HG02884 (cell line): ENCODE data around the gene TNFAIP3.

Source experiments
- ATAC-seq: cut with Tn5 transposase; IDR thresholded peaks from one replicate; pipeline ENCODE4 v1.9.1; 2021; ENCODE audit warnings: mild to moderate bottlenecking, moderate library complexity; ENCODE audit not compliant: unreplicated experiment

TNFAIP3 gene

DNA sequence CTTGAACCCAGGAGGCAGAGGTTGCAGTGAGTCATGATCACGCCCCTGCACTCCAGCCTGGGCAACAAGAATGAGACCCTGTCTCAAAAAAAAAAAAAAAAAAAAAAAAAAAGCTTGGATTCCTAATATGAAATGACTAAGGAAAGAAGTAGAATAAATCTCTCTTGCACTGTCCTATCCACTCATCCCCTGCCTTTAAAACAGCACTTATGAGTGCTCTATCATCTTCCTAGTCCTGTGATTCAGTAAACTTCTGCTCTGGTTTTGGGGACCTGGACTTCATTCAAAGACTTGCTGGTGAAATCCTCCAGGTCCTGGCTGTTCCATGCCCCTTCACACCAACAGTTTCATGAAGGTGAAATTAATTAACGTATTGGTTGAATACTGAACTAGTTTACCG is 29.6 kb downstream of the TNFAIP3 start:
- ATAC-seq, result no peak

DNA sequence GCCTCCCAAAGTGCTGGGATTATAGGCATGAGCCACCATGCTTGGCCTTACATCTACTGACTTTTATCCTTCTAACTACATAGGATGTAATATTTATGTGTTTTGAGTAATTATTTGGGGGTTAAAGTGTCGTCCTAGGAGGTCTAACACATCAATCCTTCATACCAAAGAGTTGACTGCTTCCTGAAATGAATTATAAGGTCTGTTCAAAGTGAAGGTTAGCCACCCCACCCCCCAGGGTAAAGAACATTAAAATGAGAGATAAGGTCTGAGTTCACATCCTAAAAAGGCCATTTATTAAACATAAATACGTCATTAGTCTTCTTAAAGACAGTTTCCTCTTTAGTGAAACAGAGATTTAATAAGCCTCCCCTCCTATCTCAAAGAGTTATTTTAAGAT is 33.8 kb downstream of the TNFAIP3 start:
- ATAC-seq, result no peak

DNA sequence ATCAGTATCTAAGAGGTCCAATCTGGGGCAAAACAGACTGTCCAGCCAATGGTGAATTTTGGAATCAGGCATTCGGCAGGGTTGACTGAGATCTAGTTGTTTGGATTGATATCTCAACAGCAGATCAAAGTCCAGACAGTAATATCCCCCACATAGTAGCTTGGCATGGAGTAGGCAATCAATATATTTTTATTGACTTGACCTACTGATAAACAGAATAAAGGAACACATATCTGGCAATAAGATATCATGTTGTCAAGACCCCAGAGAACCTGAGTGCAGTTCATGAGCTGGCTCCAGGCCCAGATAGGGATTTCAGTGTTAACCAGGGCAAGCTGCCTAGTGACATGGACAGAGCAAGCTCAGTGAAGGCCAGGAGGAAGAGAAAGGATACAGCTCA is 34.4 kb downstream of the TNFAIP3 start:
- no peak for ATAC-seq

DNA sequence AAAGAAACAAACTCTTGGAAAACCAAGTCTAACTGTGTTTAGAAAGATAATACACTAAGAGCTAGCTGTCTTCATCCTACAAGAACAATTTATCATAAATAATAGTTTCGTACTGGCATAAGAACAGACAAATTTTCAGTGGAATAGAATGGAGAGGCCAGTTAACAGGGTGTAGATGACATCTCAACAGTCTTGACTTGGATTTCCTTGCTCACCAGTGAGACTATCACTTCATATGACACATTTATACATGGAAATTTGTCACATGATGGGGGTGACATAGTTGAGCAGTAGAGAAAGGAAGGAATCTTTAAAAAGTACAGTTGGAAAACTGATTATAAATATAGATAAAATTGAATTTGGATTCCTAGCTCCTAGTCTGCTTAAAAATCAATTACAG is 35.6 kb downstream of the TNFAIP3 start:
- no peak for ATAC-seq

DNA sequence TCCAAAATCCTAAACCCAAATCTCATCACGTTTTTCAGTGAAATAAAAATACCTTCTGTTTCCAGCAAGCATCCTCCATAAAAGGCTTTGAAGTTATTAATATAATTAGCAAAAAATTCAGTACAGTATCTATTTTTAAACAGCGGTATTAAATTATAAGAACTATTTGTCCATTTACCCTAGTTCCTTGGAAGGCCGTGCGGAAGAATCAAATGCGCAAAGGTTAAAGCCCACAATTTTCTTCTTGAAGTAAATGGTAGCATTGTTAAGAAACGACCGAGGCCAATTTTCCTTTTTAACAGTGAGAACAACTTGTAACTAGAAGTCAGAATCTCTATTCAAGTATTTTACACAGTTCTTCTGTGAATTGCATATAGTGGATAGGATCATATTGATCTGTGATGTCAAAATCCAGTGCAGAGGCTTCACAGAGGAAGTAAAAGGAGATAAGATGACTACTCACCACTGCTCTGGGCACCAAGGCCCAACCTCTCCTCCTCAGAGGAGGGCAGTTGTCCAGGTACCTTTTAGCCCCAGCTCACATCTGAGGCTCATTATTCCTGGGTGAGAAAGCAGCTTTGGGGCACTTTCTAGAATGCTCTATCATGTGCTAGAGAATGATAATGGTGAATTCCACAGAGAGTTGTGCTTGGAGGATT is 36.3 kb downstream of the TNFAIP3 start:
- no peak for ATAC-seq

DNA sequence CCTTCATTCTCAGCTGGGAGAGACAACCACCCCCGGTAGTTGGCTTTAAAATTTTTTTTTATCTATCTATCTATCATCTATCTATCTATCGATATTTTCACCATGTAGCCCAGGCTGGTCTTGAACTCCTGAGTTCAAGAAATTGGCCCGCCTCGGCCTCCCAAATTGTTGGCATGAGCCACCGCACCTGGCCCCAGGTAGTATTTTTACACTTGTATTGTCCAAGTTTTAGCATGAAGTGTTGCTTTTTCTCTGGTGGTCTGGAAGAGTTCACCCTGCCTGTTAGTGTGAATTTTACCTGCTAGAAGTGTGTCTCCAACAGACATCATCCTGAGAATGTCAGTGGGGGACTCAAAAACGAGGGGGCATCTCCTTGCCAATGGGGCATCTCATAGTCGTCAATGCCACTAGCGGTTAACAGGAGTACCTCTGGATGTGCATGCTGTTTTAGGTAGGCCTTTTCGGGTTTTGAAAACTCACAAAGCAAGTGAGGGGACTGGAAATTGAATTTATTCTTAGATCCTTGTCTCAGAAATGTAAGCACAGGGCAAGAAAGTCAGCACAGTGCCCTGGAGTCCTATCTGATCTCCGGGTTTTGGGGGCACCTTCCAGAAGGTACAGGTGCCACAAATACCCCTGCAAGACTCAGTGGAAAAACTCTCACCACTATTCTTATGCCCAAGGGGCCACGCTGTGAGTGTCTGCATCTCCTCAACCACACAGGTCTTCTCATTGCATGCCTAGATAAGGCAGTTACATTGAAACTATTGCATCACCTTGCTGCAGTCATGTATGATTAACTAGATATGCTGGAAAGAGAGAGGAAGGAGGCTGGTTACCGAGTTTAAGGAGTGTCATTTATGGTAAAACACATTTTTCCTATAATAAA is 37.1 kb downstream of the TNFAIP3 start:
- peak; percentile 73 for ATAC-seq

DNA sequence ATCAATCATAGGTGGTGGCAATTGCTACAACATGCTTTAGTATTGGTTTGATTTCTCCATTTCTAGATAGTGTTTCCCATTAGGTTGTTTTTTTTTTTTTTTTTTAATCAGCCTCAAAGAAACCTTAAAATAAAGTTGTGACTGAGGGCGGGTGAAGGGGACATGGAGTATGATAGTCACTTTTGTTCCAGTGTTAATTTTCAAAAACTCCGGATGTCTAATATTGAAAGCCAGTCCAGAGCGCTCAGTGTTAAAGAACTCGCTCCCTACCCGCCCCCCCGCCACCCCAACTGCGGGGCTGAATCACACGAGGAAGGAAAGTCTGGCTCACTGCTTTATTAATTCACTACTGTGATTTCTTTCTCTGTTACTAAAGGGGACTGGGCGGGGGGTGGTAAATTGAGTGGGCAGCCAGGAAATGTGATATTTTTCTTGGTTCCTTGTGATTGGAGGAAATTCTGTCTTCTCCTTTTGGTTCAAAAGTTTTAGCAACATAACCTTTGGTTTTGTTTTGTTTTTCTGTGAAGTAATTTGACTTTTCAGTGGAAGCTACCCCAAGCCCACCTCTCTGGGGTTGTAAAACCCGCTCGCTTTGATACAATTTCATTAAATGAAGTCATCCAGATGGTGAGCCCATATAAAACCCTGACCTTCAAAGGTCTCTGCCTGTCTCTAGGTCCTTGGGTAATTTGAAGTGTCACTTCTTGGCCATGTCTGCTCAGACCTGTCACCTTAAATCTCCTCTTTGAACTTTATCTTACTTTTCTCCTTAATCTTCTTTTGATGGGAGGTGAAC is 38.0 kb downstream of the TNFAIP3 start:
- peak; percentile 54 for ATAC-seq

DNA sequence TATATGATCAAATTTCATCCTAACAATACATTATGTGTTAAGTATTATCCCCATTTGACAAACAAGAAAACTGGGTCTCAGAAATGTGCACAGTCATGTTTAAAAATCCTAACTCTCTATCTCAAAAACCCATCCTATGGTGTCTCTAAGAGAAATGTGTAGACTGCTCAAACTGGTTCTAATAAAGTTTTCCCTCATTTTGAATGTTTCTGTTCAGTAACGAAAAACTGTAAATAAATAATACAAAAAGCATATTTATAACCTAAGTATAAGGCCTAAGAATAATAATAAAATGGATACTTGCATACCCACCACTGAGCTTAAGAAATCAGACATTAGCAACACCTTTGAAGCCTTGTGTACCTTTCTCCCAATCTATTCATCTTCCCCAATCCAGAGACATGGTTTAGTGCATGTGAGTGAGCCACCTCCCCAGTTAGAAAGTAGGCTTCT is 39.0 kb downstream of the TNFAIP3 start:
- ATAC-seq, result no peak

DNA sequence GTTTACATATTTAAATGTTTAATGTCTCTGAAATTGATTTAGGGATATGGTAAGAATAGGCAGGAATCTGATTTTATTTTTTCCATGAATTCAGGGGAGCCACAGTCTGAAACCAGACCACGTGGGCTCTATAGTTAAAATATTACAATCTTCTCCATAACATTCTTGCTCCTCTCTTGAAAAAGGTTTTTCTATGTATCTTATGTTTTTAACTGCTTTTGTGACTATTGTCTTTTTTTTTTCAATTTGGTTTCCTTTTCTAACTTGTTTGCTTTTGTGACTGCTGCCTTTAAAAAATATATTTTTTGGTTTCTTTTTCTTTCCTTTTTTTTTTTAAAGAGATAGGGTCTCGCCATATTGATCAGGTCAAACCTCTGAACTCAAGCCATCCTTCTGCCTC is 40.1 kb downstream of the TNFAIP3 start:
- no peak for ATAC-seq

DNA sequence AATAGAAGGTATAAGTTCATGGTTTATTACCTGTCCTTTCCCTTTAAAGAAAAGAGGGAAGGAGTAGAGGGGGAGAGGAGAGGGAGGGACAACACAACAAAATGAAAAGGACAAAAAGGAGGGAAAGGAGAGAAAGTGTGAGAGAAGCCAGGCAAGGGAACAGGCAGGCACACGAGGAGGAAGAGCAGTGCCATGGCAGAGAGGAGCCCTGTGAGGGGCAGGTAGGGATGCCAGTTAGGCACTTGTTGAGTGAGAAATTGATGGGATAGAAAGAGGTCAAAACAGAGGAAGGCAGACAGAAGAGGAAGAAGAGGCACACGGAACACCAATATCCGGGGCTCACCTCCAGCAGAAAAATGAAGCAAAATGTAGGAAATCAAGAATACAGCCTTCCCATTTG is 42.5 kb downstream of the TNFAIP3 start:
- ATAC-seq, result no peak

DNA sequence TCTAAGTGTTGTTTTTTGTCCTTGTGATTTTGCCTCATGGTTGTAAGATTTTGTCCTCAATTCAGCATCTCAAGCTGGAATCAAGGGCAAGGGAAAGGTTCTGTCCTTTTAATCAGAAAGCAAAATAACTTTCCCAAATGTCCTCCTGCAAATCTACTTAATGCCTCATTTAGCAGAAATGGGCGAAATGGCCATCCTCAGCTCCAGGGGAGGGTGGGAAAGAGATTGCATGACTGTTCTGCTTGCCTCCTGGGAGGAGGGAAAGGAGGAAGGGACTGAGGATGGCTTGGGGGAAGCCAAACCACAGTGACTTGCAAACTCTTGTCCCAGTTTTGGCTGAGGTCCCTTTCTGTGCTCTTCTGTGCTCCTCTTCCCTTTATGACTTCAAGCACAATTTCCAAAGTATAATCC is 43.4 kb downstream of the TNFAIP3 start:
- ATAC-seq, result no peak

DNA sequence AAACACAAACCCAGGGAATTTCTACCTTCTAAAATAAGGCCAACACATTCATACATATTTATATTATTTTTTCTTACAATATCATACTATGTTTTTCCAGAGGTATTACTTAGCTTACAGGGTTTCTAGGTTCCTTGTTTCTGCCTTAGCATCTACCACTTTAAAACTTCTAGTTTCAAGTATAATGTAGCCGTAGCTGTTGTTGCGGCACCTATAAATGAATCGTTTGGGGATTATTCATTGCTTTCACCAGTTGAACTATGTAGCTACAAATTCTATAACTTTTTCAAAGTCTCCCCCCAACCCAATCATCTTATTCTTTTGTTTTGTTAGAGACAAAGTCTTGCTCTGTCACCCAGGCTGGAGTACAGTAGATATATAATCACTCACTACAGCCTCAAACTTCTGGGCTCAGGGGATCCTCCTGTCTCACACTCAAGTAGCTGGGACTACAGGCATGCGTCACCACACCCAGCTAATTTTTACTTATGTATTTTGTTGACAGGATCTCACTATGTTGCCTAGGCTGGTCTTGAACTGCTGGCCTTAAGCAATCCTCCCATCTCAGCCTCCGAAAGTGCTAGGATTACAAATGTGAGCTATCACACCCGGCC is 43.9 kb downstream of the TNFAIP3 start:
- ATAC-seq, result no peak

DNA sequence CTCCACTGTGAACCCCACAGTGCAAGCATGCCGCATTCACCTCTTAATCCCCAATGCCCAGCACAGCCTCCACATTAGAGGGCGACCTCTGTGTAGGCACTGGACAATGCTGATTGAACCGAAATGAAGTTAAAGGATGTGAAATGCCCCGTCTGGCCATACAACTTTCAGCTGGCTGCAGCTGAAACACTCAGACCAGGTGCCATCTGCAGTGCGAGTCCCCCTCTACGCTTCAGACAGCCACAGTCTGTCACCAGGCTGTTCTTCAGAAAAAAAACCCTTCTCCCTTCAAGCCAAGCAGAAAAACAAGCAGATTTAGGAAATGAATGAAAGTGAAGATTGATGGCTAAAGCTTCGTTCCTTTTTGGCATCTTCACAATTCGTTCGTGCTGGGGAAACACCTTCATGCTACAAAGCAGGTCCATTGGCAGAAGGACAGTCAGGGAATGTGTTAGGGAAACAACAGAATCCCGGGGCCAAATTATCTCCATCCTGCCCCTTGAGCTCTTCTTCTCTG is 44.7 kb downstream of the TNFAIP3 start:
- no peak for ATAC-seq

DNA sequence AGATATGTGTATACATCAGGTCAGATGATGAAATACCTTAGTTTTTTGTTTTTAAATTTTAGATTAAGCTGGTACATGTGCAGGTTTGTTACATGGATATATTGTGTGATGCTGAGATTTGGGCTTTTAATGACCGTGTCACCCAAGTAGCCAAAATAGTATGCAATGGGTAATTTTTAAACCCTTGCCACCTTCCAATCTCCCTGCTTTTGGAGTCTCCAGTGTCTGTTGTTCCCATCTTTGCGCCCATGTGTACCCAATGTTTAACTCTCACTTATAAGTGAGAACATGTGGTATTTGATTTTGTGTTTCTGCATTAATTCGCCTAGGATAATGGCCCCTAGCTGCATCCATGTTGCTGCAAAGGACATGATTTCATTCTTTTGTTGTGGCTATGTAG is 45.8 kb downstream of the TNFAIP3 start:
- no peak for ATAC-seq

DNA sequence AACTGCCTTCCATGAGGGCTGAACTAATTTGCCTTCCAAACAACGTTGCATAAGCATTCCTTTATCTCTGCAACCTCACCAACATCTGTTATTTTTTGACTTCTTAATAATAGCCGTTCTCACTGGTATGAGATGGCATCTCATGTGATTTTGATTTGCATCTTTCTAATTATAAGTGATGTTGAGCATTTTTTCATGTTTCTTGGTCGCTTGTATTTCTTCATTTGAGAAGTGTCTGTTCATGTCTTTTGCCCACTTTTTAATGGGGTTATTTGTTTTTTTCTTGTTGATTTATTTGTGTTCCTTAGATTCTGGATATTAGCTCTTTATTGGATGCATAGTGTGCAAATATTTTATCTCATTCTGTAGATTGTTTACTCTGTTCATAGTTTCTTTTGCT is 46.4 kb downstream of the TNFAIP3 start:
- ATAC-seq, result no peak

DNA sequence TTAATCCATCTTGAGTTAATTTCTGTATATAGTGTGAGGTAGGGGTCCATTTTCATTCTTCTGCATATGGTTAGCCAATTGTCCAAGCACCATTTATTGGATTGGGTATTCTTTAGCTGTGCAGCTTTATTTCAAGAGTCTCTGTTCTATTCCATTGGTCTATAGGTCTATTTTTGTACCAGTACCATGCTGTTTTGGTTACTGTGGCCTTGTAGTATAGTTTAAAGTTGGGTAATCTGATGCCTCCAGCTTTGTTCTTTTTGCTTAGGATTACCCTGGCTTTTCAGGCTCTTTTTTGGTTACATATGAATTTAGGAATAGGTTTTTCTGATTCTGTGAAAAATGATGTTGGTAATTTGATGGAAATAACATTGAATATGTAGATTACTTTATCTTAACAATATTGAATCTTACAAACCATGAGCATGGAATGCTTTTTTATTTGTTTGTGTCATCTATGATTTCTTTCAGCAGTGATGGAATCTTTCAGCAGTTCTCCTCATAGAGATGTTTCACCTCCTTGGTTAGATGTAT is 47.0 kb downstream of the TNFAIP3 start:
- no peak for ATAC-seq

DNA sequence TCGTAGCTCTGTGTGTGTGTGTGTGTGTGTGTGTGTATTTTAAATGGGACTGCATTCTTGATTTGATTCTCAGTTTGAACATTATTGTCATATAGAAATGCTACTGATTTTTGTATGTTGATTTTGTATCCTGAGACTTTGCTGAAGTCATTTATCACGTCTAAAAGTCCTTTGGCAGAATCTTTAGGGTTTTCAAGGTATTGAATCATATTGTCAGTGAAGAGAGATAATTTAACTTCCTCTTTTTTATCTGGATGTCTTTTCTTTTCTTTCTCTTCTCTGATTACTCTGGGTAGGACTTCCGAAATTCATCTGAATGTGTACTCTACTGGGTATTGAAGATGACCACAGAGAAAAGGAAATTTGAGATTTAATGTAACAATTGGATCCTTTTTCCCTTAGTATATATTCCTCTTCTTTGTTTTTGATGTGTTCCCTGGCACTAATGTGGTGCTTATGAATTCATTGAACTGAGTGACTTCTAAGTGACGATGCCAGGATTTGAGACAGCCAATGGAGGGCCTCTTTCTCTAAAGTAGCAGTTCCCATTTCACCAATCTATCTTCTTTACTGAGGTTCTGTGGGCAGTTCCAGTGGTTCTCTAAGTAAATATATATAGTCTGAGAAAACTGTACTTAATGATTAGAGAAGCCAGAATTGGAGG is 47.6 kb downstream of the TNFAIP3 start:
- ATAC-seq, result no peak

DNA sequence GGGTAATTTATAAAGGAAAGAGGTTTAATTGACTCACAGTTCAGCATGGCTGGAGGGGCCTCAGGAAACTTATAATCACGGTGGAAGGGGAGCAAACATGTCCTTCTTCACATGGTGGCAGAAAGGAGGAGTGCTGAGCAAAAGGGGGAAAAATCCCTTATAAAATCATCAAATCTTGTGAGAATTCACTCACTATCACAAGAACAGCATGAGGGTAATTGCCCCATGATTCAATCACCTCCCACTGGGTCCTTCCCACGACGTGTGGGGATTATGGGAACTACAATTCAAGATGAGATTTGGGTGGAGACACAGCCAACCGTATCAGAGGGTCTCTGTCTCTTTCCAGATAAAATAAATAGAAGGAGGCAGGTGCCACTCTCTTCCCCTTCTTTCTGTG is 48.7 kb downstream of the TNFAIP3 start:
- no peak for ATAC-seq

DNA sequence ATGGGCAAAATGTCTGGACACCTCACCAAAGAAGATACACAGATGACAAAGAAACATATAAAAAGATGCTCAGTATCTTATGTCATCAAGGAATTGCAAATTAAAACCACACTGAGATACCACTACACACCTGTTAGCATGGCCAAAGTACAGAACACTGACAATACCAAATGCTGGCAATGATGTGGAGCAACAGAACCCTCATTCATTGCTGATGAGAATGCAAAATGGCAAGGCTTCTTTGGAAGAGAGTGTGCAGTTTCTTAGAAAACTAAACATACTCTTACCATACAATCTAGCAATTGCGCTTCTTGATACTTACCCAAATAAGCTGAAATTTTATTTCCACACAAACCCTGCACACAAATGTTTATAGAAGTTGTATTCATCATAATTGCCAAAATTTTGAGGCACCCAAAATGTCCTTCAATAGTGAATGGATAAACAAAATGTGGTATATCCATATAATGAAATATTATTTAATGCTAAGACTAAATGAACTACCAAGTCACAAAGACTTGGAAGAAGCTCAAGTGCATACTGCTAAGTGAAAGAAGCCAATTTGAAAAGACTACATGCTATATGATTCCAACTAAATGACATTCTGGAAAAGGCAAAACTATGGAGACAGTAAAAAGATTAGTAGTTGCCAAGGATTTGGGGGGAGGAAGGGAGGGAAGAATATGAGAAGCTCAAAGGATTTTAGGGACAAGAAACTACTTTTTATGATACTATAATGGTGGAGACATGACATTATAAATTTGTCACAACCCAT is 50.7 kb downstream of the TNFAIP3 start:
- ATAC-seq, result no peak

DNA sequence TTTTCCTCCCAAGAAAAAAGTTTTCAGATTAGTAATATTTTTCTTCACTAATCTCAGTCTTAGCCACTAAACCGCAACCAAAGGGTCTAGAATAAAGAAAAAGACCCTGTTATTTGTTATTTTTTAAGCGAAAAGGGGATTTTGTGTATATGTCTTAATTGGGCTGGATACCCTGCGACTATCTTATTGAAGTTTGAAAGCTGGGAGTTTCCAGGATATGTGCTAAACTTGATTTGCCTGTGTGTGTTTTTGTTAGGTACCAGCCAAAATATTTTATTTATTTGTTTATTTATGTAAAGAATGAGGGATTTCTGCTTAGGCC is 52.4 kb downstream of the TNFAIP3 start:
- no peak for ATAC-seq
